HUDEP-2 (cell line): ENCODE results near the gene RPH3AL.

Experiments used
- DNase-seq, 76 experiments: peaks; one replicate each; lab custom pipeline; 2025; ENCODE audit not compliant: unreplicated experiment in 76 of 76; lab: John Stamatoyannopoulos, UW

RPH3AL gene

DNA sequence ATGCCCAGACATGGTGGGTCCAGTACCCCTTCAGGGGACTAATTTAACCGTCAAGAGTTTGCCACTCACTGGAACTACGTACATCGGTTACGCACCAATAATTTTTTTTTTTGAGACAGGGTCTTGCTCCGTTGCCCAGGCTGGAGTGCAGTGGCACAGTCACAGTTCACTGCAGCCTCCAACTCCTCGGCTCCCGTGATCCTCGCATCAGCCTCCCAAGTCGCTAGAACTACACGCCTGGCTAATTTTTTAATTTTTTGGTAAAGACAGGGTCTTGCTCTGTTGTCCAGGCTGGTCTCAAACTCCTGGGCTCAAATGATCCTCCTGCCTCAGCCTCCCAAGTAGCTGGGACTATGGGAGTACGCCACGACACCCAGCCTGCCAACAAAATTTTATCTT, 15.6 kb downstream of the RPH3AL start:
- no peak for DNase-seq

DNA sequence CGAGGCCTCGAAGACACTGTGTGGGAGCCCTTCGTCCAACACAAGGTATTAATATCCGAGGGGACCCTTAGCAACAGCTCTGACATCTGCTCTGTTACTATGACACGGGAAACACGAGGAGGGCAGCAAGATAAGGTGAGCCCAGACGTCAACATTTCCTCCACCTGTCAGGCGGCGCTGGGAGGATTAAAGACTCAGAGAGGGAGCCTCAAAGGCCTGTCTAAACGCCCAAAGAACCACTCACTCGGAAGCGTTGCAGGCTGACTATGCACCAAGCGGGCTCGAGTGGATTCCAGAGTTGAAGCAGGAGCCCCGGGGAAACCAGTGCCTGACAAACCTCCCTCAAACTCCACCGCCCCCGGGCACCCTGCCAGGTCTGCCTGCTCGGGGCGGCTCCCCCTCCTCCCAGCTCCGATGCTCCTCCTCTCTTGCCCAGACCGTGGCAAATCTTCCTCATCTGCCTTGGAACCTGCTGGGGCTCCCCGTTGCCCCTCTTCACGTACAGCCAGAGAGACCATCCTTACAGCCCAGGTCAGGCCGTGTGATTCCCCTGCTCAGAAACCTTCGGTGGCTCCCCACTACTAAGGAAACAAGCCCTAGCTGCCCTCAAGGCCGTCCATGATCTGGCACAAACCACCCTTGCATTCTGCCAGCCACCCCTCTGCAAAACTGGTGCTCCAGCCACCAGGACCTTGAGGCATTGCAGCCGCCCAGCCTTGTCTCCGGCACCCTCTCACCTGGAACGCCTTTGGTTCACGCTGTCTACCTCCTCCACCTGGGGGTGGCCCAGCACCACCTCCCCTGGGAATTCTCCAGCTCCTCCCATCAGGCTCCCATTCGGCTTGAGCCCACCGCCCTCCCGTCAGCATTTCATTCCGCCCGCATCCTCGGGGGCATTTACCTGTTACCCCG, 16.2 kb downstream of the RPH3AL start:
- DNase-seq = peak in 11 of 76 experiments; percentile 2 to 24 (median 7)

DNA sequence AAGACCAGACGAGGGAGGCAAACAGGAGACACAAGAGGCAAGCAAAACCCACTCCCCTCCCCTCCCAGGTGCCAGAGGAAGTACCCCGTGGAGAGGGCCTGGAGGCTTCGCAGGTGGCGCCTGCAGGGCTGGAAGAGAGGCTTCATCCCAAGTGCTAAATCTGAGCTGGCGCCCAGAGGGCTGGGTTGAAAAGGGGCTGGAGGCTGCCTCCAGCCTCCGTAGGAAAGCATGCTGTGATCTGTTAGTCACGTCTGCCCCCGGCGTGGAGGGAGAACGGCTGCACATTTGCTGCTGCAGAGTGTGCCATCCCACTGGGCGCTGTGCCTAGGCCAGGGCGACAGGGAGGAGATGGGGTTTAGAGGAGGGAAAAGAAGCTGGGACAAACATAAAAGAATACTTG, 16.9 kb downstream of the RPH3AL start:
- DNase-seq = no peak

DNA sequence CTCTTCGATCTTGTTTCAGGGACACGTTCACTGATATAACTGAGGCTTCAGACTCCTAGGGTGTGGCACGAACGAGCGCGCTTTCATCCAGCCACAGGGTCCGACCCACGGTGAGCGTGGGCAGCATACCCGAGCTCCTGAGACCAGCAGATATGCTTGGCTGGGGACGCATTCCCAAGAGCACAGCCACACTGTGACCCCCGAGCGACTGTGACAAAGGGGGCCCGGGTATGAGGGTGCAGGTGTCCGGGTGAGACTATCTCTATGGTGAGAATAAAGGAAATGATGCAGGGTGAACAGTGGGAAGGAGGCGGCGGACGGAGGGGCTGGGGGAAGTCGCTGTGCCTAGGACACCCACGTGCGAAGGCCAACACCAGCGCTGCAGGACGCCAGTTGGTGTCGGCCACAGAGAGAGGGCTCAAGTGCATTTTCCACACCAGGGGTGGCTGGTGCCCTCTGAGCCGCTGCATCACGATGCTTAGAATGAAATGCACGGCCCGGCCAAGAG, 17.6 kb downstream of the RPH3AL start:
- DNase-seq = no peak

DNA sequence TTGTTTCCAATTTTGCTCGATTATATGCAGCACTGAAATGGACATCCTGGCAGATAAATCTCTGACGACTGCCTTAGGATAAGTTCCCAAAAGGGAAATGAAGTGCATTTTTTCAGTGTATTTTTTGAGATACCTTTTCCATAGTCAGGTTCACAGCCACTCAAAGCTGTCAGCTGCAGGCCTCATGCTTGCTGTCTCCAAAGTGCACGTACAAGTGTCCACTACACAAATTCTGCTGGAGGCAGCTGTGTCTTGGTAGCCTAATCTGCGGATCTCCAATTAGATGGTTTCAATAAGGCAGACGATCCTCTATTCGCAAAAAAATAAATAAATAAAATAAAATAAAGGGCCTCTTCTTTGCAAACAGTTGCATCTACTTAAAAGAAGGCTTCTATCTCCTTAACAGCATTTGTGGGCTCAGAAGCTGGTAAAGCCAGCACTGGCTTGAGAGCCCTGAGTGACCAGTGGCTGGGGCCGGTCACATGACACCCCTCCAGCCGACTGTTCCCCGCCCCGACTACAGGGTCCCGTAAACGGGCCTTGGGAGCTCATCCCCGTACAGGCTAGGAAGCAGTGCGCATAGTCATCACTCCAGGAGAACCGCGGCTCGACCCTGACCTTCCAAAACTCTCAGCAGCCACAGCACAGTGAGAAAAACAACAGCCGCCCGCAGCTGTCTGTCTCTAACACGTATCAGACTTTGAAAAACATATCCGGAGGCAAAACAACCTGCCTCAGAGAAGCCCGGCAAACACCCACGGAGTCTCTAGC, 18.8 kb downstream of the RPH3AL start:
- no peak for DNase-seq

DNA sequence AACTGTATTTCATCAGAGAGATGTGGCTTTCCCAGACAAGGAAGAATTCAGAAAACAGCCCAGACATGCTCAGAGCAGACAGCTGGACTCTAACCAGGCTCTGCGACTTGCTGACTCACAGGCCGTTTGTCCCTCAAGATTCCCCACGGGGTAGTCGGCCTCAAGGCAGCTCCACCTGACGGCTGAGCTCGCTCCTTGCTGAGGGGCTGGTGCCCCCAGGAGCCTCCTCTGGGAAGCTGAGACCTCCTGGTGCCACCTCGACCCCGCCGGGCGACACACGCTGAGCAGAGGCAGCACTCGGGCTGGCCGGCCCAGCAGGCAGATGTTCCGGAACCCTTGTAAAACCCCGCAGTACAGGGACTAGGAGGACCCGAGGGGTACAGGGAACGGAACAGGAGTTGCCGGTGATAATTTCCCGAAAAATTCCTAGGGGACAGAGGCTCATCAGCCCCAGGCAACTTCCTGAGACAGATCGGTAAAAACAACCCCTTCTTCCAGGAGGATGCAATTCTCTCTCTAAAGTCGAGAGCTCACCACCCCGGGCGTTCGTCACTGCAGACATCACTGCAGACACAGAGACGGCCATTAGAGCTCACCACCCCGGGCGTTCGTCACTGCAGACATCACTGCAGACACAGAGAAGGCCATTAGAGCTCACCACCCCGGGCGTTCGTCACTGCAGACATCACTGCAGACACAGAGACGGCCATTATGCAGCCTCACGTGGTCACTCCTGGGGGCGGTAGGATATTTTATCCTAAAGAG, 19.9 kb downstream of the RPH3AL start:
- DNase-seq = no peak

DNA sequence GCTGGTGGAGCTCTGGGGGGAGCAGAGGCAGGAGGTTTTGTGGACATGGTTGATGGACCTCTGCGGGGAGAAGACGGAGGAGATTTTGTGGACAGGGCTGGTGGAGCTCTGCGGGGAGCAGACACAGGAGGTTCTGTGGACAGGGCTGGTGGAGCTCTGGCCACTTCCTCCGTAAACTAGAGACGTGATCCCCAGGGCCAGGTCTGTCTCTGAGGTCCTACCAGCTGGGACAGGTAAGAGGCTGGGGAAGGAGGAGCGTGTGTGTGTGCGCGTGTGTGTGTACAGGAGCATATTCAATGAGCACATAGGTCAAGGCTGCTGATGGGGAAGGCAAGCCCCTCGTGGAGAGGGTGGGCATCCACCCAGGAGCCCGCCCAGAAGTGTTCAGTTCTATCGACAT, 20.6 kb downstream of the RPH3AL start:
- DNase-seq = no peak

DNA sequence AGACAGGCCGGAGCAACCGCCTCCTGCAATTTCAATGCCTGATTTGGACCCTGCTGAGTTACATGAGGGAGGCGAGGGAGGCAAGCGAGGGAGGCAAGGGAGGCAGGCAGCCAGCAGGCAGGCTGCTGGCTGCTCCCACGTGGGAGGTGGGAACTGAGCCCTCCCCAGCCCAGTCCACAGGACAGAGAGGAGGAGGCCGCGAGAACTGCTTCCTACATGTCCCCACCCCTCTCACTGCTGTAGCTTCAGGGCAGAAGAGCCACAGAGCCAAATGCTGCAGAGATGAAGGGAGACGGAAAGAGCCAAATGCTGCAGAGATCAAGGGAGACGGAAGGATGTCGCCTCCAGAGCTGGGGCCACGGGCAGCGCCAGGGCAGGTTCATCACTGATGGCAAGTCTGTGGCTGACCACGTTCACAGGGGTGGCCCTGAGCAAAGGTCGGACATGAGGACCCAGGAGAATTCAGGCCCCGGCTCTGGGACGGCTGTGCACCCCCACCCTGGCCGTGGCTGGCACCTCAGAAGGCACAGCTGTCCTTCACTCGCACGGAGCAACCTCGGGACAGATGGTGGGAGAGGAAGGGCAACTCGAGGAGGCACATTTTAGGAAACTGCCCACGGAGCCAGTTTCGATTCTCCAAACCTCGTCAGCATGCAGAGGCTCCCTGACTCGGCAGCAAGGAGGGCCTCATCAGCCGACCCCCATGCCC, 21.5 kb downstream of the RPH3AL start:
- no peak for DNase-seq

DNA sequence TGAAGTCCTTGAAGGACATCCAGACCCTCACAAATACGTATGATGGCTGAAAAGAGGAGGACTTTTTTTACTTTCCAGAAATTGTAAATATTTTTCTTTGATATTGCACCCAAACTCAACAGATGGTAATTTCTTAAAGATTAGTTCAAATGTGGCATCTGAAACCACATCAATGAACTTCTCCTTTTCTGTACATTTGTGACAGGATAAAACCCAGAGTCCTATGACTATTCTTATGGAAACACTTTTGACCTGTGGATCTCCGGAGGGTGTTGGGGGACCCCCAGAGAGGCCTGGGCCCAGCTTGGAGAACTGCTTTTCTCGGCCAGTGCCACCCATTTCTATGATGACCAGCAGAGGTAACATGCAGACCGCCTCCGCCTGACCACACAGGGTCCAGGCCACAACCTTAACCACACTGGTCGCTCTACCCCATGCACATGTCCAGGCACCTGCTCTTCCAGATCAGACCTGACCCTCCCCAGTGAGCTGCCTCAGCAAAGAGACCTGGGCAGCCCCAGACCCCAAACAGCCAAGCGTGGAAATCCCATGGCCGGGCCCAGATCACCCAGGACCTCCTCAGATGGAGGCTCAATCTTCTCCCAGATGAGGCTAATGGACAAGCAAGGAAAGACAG, 22.7 kb downstream of the RPH3AL start:
- DNase-seq = no peak

DNA sequence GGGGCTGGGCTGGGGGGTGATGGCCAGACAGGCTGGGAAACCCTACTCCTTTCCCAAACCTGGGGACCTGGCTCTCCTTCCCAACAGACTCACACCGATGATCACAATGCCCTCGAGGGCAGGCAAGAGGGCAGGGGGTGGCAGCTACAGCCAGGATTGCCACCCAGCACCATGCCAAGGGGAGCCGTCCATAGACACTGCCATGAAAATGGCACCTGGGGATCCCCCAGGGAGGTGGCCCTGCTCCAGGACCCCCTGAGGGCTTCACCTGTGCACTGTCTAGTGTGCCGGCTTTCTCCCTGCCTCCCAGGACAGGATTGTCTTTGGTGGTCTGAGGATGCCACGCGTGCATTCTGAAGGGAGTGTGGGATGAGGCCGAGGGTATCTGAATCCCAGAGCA, 24.6 kb downstream of the RPH3AL start:
- DNase-seq = no peak

DNA sequence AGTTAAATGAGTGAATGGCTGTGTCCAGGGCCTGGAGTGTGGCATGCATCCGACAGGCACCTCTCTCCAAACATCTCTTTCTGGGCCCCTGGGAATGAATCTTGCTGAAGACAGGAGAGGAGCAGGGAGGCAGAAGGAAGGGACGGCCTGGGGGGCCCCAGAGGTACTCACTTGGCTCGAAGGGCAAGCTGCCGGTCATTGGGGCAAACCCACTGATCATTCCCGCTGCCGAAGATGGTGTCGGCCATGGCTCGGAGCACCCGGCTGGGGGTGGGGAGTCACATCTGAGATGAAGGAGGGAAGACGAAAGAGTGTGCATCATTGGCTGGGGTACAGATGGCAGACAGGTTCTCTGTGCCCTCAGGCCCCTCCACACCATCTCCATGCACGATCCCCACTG, 25.3 kb downstream of the RPH3AL start:
- no peak for DNase-seq

DNA sequence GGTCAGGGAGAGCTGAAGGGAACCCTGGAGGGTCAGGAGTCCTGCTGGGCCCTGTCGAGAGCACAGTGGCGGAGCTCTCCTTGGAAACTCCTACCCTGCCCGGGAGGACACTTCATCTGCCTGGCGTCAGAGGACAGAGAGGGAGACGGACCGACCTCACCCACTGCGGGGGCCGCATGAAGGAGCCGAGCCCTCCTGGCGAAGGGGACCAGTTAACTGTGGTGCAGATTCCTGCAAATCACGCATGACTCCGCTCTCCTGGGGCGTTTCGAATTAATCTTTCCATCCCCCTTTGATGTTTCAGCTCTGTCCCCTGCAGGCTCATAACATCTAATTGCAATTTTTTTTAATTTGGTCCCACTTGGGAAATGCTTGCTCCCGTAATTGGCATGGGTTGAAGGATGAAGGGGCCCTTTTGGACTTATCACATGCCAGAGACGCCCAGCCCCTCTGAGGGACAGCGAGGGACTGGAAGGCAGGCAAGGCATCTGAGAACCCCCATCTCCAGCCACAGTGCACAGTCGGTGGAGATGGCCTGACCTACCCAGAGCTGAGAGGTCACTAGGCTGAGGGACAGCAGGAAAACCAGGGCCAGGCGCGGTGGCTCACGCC, 26.5 kb downstream of the RPH3AL start:
- no peak for DNase-seq

DNA sequence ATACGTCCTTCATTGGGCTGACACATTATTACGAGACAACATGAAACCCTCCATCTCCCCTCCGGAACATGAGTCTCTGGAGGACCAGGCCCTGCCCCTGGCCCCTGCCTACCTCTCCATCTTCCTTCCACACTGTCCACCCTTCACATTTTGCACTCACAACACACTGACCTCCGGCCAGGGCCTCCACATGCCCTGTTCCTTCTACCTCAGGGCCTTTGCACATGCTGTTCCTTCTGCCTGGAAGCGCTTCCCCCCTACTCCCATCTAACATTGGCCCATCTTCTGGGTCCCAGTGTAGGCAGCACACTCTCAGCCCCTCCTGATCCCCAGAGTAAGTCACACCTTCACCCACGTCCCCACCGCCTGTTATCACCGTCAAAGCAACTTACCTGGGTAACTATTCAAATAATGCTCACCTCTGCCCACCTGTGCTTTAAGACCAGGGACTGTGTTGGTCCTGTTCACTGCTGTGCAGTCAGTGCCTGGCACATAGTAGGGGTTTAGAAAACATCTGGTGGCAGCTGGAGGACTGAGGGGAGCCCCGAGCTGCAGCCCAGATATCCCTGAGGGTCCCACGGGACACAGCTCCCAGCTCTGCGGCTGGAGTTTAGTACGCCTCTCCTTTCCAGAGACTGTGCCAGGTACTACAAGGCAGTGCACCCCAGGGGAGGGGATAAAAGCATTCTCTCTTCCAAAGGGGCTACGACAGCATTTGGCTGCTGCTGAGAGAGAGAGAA, 27.2 kb downstream of the RPH3AL start:
- DNase-seq = no peak

DNA sequence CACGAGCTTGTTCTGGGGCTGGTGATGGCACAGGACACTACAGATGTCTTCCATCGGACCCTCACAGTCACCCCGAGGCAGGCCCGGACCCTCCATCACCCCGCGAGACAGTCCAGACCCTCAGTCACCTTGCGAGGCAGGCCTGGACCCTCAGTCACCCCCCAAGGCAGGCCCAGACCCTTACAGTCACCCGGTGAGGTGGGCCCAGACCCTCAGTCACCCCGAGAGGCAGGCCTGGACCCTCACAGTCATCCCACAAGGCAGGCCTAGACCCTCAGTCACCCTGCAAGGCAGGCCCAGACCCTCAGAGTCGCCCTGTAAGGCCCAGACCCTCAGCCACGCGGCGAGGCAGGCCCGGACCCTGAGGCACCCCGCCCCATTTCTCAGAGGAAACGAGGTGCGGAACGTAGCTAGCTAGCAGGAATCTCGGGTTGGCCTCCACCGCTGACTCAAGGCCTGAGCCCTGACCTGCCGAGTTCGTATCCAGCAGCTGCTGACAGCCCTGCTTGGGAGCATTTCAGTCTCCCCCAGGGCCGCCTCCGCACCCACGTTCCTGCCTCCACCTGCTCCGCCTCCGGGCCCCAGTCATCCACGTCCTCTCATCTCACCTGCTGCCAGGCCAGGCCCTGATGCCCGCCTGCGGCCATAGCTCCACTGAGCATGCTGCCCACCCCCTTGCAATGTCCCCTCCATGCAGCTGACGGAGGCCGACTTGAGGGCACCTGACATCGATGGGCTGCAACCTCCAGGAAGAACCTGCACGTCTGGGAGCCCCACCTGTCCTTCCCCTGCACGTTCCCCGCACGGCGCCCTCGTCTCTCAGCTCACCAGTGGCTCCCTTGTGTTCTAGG, 28.7 kb downstream of the RPH3AL start:
- DNase-seq = no peak

DNA sequence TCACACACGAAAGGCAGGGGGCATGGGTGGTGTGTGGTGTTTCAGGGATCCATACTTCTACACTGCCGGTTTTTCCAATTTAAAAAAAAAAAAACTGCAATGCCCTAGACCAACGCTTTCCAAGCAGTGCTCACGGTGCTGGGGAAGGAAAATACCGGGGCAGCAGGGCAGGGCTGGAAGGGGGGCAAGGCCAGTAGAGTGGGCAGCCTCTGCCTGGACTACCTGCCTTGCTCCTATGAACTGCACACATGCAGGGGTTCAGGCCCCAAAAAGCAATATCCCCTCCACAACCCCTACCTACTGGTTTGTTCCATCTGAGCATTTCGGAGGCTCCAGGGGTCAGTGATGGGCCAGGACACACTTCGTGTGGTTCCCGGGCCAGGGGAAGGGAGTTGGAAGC, 29.4 kb downstream of the RPH3AL start:
- DNase-seq = no peak

DNA sequence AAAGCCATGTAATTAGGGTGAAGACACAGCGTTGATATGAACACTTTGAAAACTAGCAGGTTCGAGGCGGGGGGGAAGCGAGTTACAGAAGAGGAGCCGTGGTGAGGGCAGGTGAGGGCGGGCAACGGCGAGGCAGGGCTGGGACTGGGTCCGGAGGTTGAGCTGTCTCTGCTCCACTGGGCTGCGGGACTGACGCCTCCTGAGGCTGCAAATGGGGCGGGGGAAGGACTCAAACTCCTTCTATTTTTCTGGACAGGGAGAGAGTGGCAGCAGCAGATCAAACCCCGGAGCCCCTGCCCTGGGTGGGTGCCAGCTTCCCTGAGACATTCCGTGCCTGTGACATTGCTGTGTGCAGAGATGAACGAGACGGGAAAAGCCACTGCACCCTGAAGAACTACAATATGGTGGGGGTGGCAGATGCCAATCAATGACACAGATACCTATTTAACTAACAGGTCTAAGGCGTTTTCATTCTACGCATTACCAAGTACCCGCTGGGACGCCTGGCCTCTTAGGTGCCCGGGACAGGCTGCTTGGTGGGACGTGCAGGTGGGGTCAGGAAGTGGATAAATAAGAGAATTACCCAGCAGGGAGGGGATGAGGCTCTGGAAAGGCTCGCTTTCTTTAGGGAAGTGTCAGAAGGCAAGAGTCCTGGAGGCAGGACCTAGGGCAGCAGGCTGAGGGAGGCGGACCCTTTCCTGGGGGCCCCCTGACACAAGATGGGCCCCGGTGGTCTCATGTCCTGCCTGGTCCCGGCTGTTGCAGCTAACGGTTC, 30.4 kb downstream of the RPH3AL start:
- DNase-seq = no peak

DNA sequence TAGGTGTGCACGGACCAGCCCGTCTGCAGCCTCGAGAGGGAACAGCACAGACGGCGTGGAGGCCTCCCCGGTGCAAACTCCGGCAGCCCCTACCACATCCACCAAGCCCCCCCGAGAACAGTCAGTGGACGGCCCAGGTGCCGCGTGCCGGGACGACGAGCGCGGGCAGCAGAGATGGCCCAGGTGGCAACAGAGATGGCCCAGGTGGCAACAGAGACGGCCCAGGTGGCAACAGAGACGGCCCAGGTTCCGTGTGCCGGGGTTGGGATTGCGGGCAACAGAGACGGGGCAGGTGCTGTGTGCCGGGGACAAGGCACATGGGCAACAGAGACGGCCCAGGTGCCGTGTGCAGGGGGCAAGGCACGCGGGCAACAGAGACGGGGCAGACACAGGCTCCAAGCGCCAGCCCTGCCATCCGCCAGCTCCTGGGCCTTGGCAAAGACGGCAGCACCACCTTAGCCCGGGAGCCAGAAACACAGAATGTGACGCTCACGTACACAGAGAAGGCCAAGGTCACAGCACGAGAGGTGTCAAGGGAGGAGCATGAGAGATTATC, 31.1 kb downstream of the RPH3AL start:
- DNase-seq = no peak
